ENCODE measurements around the gene PIP5K1B. TPM values are rescaled to one million over a fixed set of nuclear protein-coding genes. Genes with fewer than 3 reads are reported as not detected.

The PIP5K1B gene, protein sequence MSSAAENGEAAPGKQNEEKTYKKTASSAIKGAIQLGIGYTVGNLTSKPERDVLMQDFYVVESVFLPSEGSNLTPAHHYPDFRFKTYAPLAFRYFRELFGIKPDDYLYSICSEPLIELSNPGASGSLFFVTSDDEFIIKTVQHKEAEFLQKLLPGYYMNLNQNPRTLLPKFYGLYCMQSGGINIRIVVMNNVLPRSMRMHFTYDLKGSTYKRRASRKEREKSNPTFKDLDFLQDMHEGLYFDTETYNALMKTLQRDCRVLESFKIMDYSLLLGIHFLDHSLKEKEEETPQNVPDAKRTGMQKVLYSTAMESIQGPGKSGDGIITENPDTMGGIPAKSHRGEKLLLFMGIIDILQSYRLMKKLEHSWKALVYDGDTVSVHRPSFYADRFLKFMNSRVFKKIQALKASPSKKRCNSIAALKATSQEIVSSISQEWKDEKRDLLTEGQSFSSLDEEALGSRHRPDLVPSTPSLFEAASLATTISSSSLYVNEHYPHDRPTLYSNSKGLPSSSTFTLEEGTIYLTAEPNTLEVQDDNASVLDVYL
- 0.55 and 0.71 TPM in 2 replicates for total RNA-seq

DNA sequence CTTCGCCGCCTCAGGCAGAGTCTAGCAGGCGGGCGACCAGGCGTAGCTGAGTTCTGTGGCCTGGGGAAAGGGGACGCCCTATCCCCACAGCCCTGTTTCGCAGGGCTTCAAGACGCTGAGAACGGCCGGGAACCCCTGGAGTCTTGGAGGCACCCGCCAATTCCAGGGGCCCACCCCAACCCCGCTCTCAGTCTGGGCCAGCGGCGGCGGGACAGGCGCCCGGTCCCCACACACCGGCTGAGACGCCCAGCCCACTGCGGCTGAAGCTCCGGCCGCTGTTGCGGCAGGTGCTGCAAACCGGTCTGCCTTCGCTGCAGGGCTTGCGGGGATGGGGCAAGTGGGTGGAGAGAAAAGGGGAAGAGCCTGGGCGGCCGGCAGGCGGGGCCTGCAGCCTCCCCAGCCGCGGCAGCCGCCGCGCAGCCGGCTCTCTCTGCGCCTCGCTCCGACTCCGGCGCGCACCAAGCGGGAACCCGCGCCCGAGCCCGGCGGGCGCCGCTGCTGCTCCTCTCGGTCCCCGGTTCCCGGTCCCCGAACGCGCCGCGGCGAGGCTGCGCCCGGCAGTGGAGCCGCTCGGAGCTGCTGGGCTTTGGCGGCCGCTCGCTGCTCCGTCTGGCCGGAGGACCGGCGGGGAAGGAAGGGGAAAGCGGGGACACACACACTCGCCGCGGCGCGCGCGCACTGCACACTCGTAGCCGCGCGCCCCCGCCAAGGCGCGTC lies at the start of gene PIP5K1B:
Gene PIP5K1B, plus strand, starts transcription at position 427 of the 717 bp plus-strand sequence. CDS start 117,375 bp downstream, outside the sequence.
- Histone ChIP-seq H3K4me3 (ENCODE audit: low read depth, low read length) (peak within 1 kb of the TSS; percentile 43), H3K36me3 (ENCODE audit: control insufficient read depth, insufficient read depth, low read length) (no peaks in the 10 kb centered on the region), H3K27me3 (ENCODE audit: control insufficient read depth, insufficient read depth, low read length) (peaks cover 35% of the 10 kb centered on the region)
- DNase-seq (ENCODE audit: low read depth): peak; percentile 9
- TF ChIP-seq, protein P1, sequence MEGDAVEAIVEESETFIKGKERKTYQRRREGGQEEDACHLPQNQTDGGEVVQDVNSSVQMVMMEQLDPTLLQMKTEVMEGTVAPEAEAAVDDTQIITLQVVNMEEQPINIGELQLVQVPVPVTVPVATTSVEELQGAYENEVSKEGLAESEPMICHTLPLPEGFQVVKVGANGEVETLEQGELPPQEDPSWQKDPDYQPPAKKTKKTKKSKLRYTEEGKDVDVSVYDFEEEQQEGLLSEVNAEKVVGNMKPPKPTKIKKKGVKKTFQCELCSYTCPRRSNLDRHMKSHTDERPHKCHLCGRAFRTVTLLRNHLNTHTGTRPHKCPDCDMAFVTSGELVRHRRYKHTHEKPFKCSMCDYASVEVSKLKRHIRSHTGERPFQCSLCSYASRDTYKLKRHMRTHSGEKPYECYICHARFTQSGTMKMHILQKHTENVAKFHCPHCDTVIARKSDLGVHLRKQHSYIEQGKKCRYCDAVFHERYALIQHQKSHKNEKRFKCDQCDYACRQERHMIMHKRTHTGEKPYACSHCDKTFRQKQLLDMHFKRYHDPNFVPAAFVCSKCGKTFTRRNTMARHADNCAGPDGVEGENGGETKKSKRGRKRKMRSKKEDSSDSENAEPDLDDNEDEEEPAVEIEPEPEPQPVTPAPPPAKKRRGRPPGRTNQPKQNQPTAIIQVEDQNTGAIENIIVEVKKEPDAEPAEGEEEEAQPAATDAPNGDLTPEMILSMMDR (IDR thresholded peaks at IDR 0.05; ENCODE audit: insufficient read depth, low read length, poor library complexity, severe bottlenecking): no peak

DNA sequence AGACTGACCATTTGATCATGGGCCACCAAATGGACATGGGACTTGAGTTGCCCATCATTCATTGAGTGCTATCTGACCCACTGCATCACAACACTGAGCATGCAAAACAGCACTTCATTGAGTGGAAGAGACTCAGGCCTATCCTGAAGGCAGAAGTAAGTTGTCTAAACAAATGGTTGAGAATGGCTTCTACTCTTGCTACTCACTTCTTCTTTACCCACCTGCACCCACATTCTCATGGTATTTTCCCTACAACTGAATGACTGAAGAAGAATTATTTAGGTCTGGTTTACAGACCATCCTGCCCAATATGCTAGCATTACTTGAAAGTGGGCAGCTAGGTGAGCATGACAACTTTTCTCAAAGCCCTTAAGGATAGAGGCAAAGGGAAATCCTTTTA lies 41.0 kb upstream of the PIP5K1B start:
- TF ChIP-seq, protein P1 (IDR thresholded peaks at IDR 0.05; ENCODE audit: insufficient read depth, low read length, poor library complexity, severe bottlenecking): no peak
- H3K27me3 ChIP-seq (ENCODE audit: control insufficient read depth, insufficient read depth, low read length): no peaks in the 10 kb centered on the region
- H3K4me3 ChIP-seq (ENCODE audit: low read depth, low read length): no peak overlapping the region
- DNase-seq (ENCODE audit: low read depth): no peak
- no peaks in the 10 kb centered on the region for H3K36me3 ChIP-seq (ENCODE audit: control insufficient read depth, insufficient read depth, low read length)

DNA sequence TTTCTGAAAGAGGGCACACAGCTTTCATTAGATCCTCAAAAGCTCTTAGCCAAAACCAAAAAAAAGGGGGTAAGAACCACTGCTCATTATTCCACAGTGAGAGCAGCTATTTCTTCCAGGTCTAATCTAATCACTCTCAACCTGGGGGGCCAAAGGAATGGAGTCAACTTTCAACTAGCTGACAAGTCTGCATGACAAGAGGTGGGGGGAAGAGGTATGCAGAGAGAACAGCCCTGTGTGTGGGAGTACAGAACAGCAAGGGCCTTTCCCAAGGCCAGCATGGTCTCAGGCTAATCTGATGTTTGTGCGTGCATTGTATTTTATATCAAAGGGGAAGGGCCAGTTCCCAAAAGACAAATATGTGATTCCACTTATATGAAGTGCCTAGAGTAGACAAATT lies 36.9 kb upstream of the PIP5K1B start:
- no peak for DNase-seq (ENCODE audit: low read depth)
- H3K36me3 ChIP-seq (ENCODE audit: control insufficient read depth, insufficient read depth, low read length): no peaks in the 10 kb centered on the region
- H3K27me3 ChIP-seq (ENCODE audit: control insufficient read depth, insufficient read depth, low read length): no peaks in the 10 kb centered on the region
- TF ChIP-seq, protein P1 (IDR thresholded peaks at IDR 0.05; ENCODE audit: insufficient read depth, low read length, poor library complexity, severe bottlenecking): no peak
- no peak overlapping the region for H3K4me3 ChIP-seq (ENCODE audit: low read depth, low read length)

DNA sequence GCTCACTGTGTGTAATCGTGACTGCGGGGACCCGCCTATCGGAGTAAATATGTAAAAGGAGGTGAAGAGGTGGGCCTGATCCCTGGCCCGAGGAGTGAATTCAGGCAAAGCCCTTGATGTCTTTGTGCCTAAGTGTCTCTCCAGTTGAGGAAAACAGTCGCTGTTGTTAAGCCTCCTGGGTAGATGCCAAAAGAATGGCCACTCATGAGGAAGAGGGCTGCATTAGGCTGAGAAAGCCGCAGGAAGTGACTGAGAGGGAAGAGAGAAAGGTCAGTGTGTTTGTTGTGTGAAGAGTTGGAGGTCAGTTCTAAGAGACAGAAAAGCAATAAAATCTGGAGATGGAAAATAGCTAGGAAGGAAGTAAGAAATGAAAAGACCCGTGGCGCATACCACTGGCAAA lies 35.8 kb upstream of the PIP5K1B start:
- no peaks in the 10 kb centered on the region for H3K36me3 ChIP-seq (ENCODE audit: control insufficient read depth, insufficient read depth, low read length)
- H3K4me3 ChIP-seq (ENCODE audit: low read depth, low read length): no peak overlapping the region
- TF ChIP-seq, protein P1 (IDR thresholded peaks at IDR 0.05; ENCODE audit: insufficient read depth, low read length, poor library complexity, severe bottlenecking): no peak
- no peak for DNase-seq (ENCODE audit: low read depth)
- H3K27me3 ChIP-seq (ENCODE audit: control insufficient read depth, insufficient read depth, low read length): no peaks in the 10 kb centered on the region

DNA sequence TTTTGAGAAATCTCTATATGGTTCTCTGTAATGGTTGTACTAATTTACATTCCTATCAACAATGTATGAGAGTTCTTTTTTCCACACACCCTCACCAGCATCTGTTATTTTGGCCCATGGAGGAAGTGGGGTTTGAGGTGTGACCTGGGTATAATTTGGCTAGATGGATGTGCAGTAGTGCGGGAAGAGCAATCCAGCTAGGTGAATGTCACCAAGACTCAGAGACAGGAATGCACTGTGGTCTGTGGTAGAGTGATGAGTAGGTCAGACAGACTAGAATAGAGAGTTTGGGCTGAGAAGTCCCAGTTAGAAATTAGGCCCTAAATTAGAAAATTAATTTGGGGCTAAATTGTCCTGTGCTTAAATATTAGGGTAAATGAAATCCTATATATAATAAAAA lies 32.8 kb upstream of the PIP5K1B start:
- no peak overlapping the region for H3K4me3 ChIP-seq (ENCODE audit: low read depth, low read length)
- H3K27me3 ChIP-seq (ENCODE audit: control insufficient read depth, insufficient read depth, low read length): no peaks in the 10 kb centered on the region
- TF ChIP-seq, protein P1 (IDR thresholded peaks at IDR 0.05; ENCODE audit: insufficient read depth, low read length, poor library complexity, severe bottlenecking): no peak
- H3K36me3 ChIP-seq (ENCODE audit: control insufficient read depth, insufficient read depth, low read length): no peaks in the 10 kb centered on the region
- no peak for DNase-seq (ENCODE audit: low read depth)

Data from kidney epithelial cell (primary cell).